H1 (cell line): Measurements from ENCODE around the gene USH1C. TPM values are rescaled to one million over a fixed set of nuclear protein-coding genes. Genes with fewer than 3 reads are reported as not detected.

Source experiments
- CTCF ChIA-PET: fragments of 300-600 bp; sonication (Branson Sonifier 250); formaldehyde crosslinking; loops from one replicate; lab custom pipeline; 2021; ENCODE audit not compliant: partially characterized antibody; lab: Charles Lee
- POLR2A ChIA-PET: fragments of 300-600 bp; sonication (Branson Sonifier 250); formaldehyde crosslinking; loops from one replicate; lab custom pipeline; 2021; ENCODE audit warnings: inconsistent platforms; ENCODE audit not compliant: partially characterized antibody; lab: Charles Lee
- DNase-seq, 2 experiments: peaks; one replicate each; pipeline versions ENCODE4 v3.0.0 to v3.0.0-alpha.2; 2010 to 2022; ENCODE audit warnings: low spot score in 2 of 2, low read depth in 1 of 2, mixed read lengths in 1 of 2
- FAIRE-seq: peaks from 2 replicates; lab custom pipeline; 2011; peaks lifted over from hg19 to GRCh38; lab: Jason Lieb, UNC
- H2AFZ ChIP-seq: 2 replicates; pipeline ENCODE4 v1.8.1; 2012; ENCODE audit warnings: low read length, inconsistent platforms
- H2AK5ac ChIP-seq: 2 replicates; pipeline ENCODE4 v1.6.1; 2013; ENCODE audit warnings: low read depth, low read length
- H2BK120ac ChIP-seq: replicated peaks from 2 replicates; pipeline ENCODE3; 2013; ENCODE audit warnings: low read depth, low read length, inconsistent platforms
- H2BK12ac ChIP-seq: 2 replicates; pipeline ENCODE4 v1.6.1; 2013; ENCODE audit warnings: low read depth, low read length
- H2BK15ac ChIP-seq: 2 replicates; pipeline ENCODE4 v1.6.1; 2013; ENCODE audit warnings: low read length
- H2BK20ac ChIP-seq: 2 replicates; pipeline ENCODE4 v1.6.1; 2013; ENCODE audit warnings: low read length
- H2BK5ac ChIP-seq: 2 replicates; pipeline ENCODE4 v1.6.1; 2013; ENCODE audit warnings: low read depth, low read length
- H3K14ac ChIP-seq: 2 replicates; pipeline ENCODE4 v1.6.1; 2013; ENCODE audit warnings: inconsistent platforms; ENCODE audit not compliant: insufficient read length
- H3K18ac ChIP-seq: 2 replicates; pipeline ENCODE4 v1.6.1; 2013; ENCODE audit warnings: low read length; ENCODE audit errors: extremely low read depth
- H3K23ac ChIP-seq: 2 replicates; pipeline ENCODE4 v1.6.1; 2013; ENCODE audit warnings: inconsistent platforms; ENCODE audit not compliant: insufficient read length
- H3K23me2 ChIP-seq: 2 replicates; pipeline ENCODE4 v1.6.1; 2013; ENCODE audit warnings: low read depth, low read length
- H3K27ac ChIP-seq: 2 replicates; pipeline ENCODE4 v1.6.1; 2011; ENCODE audit warnings: low read depth, low read length, inconsistent platforms
- H3K27me3 ChIP-seq, 4 experiments: replicated peaks in 1 of 4; 1 replicate in 1 of 4; 2 replicates in 3 of 4; pipeline versions ENCODE4 v1.6.1 to v1.8.1; 2011 to 2013; ENCODE audit warnings: low read length in 3 of 4, mild to moderate bottlenecking in 3 of 4, inconsistent platforms in 2 of 4, mixed read lengths in 2 of 4, moderate library complexity in 1 of 4; ENCODE audit not compliant: control insufficient read depth in 3 of 4, insufficient read depth in 3 of 4; ENCODE audit errors: extremely low read depth in 1 of 4
- H3K36me3 ChIP-seq, 4 experiments: 2 replicates each; pipeline versions ENCODE4 v1.6.1 to v1.8.1; 2011 to 2013; ENCODE audit warnings: mild to moderate bottlenecking in 4 of 4, low read length in 3 of 4, moderate library complexity in 2 of 4, control low read depth in 1 of 4, inconsistent platforms in 1 of 4; ENCODE audit not compliant: insufficient read depth in 4 of 4, control insufficient read depth in 2 of 4
- H3K4ac ChIP-seq: replicated peaks from 2 replicates; pipeline ENCODE3; 2013; ENCODE audit warnings: low read length, low read depth, mixed read lengths, inconsistent platforms; ENCODE audit not compliant: insufficient read length
- H3K4me1 ChIP-seq, 4 experiments: replicated peaks in 1 of 4; 1 replicate in 1 of 4; 2 replicates in 3 of 4; pipeline versions ENCODE4 v1.6.1 to v1.8.1; 2011 to 2013; ENCODE audit warnings: low read length in 3 of 4, inconsistent platforms in 2 of 4, mixed read lengths in 1 of 4; ENCODE audit not compliant: insufficient read depth in 4 of 4, control insufficient read depth in 3 of 4
- H3K4me2 ChIP-seq, 2 experiments: 2 replicates each; pipeline versions ENCODE4 v1.6.1 to v1.8.1; 2011 to 2013; ENCODE audit warnings: low read depth in 2 of 2, low read length in 2 of 2, control low read depth in 1 of 2, inconsistent platforms in 1 of 2, mild to moderate bottlenecking in 1 of 2; ENCODE audit not compliant: insufficient read depth in 1 of 2
- H3K4me3 ChIP-seq, 4 experiments: fragments of 200-600, 300-600 bp in 1 of 4; sonication (generic), shearing (Covaris generic), sonication (Bioruptor Twin) in 1 of 4; 2 replicates each; pipeline versions ENCODE4 v1.5.1 to v1.8.1; 2011 to 2016; ENCODE audit warnings: low read length in 4 of 4, low read depth in 3 of 4, control low read depth in 2 of 4, inconsistent platforms in 2 of 4, mild to moderate bottlenecking in 2 of 4, mixed read lengths in 1 of 4, moderate library complexity in 1 of 4; ENCODE audit not compliant: insufficient read depth in 2 of 4; ENCODE audit errors: extremely low read depth in 1 of 4
- H3K56ac ChIP-seq: replicated peaks from 2 replicates; pipeline ENCODE3; 2013; ENCODE audit warnings: low read depth, mild to moderate bottlenecking, mixed read lengths, low read length, inconsistent platforms; ENCODE audit not compliant: insufficient read length
- H3K79me1 ChIP-seq: 2 replicates; pipeline ENCODE4 v1.6.1; 2013; ENCODE audit warnings: low read depth, low read length, control low read depth
- H3K79me2 ChIP-seq, 2 experiments: 2 replicates each; pipeline versions ENCODE4 v1.6.1 to v1.8.1; 2012 to 2013; ENCODE audit warnings: low read length in 2 of 2, mild to moderate bottlenecking in 2 of 2, inconsistent platforms in 1 of 2; ENCODE audit not compliant: insufficient read depth in 2 of 2, control insufficient read depth in 1 of 2
- H3K9ac ChIP-seq, 4 experiments: replicated peaks in 1 of 4; 1 replicate in 1 of 4; 2 replicates in 3 of 4; pipeline versions ENCODE4 v1.6.1 to v1.8.1; 2011 to 2013; ENCODE audit warnings: low read depth in 3 of 4, low read length in 3 of 4, control low read depth in 2 of 4, mild to moderate bottlenecking in 2 of 4, moderate library complexity in 2 of 4, inconsistent platforms in 1 of 4; ENCODE audit errors: extremely low read depth in 1 of 4
- H3K9me3 ChIP-seq, 2 experiments: 2 replicates each; pipeline versions ENCODE4 v1.6.1 to v1.8.1; 2012 to 2013; ENCODE audit warnings: mild to moderate bottlenecking in 2 of 2, moderate library complexity in 2 of 2, control low read depth in 1 of 2, inconsistent platforms in 1 of 2, low read depth in 1 of 2, low read length in 1 of 2, mixed read lengths in 1 of 2; ENCODE audit not compliant: insufficient read depth in 2 of 2
- H4K20me1 ChIP-seq, 2 experiments: replicated peaks in 1 of 2; 2 replicates each; pipeline versions ENCODE3 to v1.8.1; 2011 to 2013; ENCODE audit warnings: inconsistent platforms in 2 of 2, low read length in 2 of 2, mild to moderate bottlenecking in 1 of 2; ENCODE audit not compliant: insufficient read depth in 2 of 2, control insufficient read depth in 1 of 2
- H4K5ac ChIP-seq: 2 replicates; pipeline ENCODE4 v1.6.1; 2013; ENCODE audit warnings: low read length, low read depth, mixed read lengths, inconsistent platforms; ENCODE audit not compliant: insufficient read length
- H4K8ac ChIP-seq: 2 replicates; pipeline ENCODE4 v1.8.0; 2013; ENCODE audit warnings: mild to moderate bottlenecking, moderate library complexity, low read length, inconsistent platforms; ENCODE audit not compliant: insufficient read depth; ENCODE audit errors: extremely low read depth
- H4K91ac ChIP-seq: replicated peaks from 2 replicates; pipeline ENCODE3; 2013; ENCODE audit warnings: low read length, mixed read lengths, inconsistent platforms; ENCODE audit not compliant: insufficient read length
- CBX8 ChIP-seq: fragments of 300-800, 300-1000 bp; sonication (generic); IDR thresholded peaks from 2 replicates; pipeline ENCODE4 v1.7.1; 2016; ENCODE audit warnings: low read depth, low read length, borderline replicate concordance
- CEBPB ChIP-seq: IDR thresholded peaks from 2 replicates; pipeline ENCODE4 v1.6.1; 2012; ENCODE audit warnings: low read depth, low read length
- CHD1 ChIP-seq: IDR thresholded peaks from 2 replicates; pipeline ENCODE4 v1.6.1; 2012; ENCODE audit warnings: low read depth, low read length, improper control_type of control experiment
- CREB1 ChIP-seq: IDR thresholded peaks from 2 replicates; pipeline ENCODE4 v1.6.1; 2012; ENCODE audit warnings: inconsistent platforms
- CTBP2 ChIP-seq: IDR thresholded peaks from 2 replicates; pipeline ENCODE4 v1.7.0; 2011; ENCODE audit warnings: borderline replicate concordance, mild to moderate bottlenecking, moderate library complexity, mixed read lengths, low read length; ENCODE audit not compliant: insufficient read depth, insufficient read length
- EP300 ChIP-seq, 2 experiments: IDR thresholded peaks; 1 replicate in 1 of 2; 2 replicates in 1 of 2; pipeline ENCODE4 v1.6.1; 2011 to 2012; ENCODE audit warnings: low read depth in 2 of 2, low read length in 2 of 2, mild to moderate bottlenecking in 2 of 2, borderline replicate concordance in 1 of 2, inconsistent platforms in 1 of 2, moderate library complexity in 1 of 2
- POU5F1 ChIP-seq: IDR thresholded peaks from 2 replicates; pipeline ENCODE4 v1.6.1; 2011; ENCODE audit warnings: low read depth, mild to moderate bottlenecking, low read length, moderate library complexity
- SAP30 ChIP-seq: fragments of 300-600 bp; sonication (generic); IDR thresholded peaks from 2 replicates; pipeline ENCODE4 v1.7.1; 2012; ENCODE audit warnings: low read length, moderate library complexity, mild to moderate bottlenecking, inconsistent platforms; ENCODE audit not compliant: insufficient read depth, insufficient replicate concordance
- SIN3A ChIP-seq, 2 experiments: IDR thresholded peaks in 1 of 2; conservative IDR thresholded peaks in 1 of 2; 2 replicates each; pipeline ENCODE4 v1.6.1; 2011 to 2012; ENCODE audit warnings: low read length in 2 of 2, improper control_type of control experiment in 1 of 2, low read depth in 1 of 2, mild to moderate bottlenecking in 1 of 2
- SP2 ChIP-seq: IDR thresholded peaks from 2 replicates; pipeline ENCODE4 v1.6.1; 2012; ENCODE audit warnings: mild to moderate bottlenecking, low read length, inconsistent platforms
- SRF ChIP-seq: IDR thresholded peaks from 2 replicates; pipeline ENCODE4 v1.6.1; 2011; ENCODE audit warnings: mild to moderate bottlenecking, low read depth, low read length, moderate library complexity
- TEAD4 ChIP-seq: IDR thresholded peaks from 2 replicates; pipeline ENCODE4 v1.6.1; 2012; ENCODE audit warnings: low read depth, low read length, inconsistent platforms, mixed read lengths
- WGBS, 2 experiments: shearing (Covaris generic) in 1 of 2; methylation state at CpG; one replicate each; pipeline versions ENCODE4 v1.1.6 to v1.1.7; 2013 to 2015; ENCODE audit warnings: low lambda C conversion rate in 2 of 2, mixed read lengths in 2 of 2, inconsistent platforms in 1 of 2, low coverage in 1 of 2, missing lambda C conversion rate in 1 of 2; ENCODE audit not compliant: insufficient replicate concordance in 2 of 2, insufficient coverage in 1 of 2, insufficient read length in 1 of 2; ENCODE audit errors: extremely low coverage in 1 of 2, missing lambda C conversion rate in 1 of 2; 5-methylcytosine and 5-hydroxymethylcytosine counted together
- polyA plus RNA-seq, 7 experiments: library from polyadenylated mRNA; depleted of rRNA in 3 of 7; stranded (reverse) in 5 of 7; unstranded in 2 of 7; fragments of >200 nt in 5 of 7; fragments of 200-250 nt in 2 of 7; gene quantifications; 1 replicate in 5 of 7; 2 replicates in 1 of 7; 4 replicates in 1 of 7; pipeline versions ENCODE4 v1.2.1 to v1.2.3, GENCODE V29; 2011 to 2013; ENCODE audit warnings: missing spikeins in 2 of 7, mixed read lengths in 2 of 7
- total RNA-seq: library from RNA; stranded (reverse); fragmentation: NEBNext Ultra II Directional; extraction: Animal tissue kit (Norgen Biotek cat#: 25700); gene quantifications from 2 replicates; pipeline ENCODE4 v1.2.1, GENCODE V29; 2021

Gene USH1C
- total and polyA plus RNA-seq, 2 of the 8 experiments (the other 6 are each of a cell fraction or from before 2014, with no cell fraction given) = 1.3 to 1.6 TPM

- Histone ChIP-seq H3K4me2 (peak overlapping the region; percentile 24 to 37; a peak in 3 of 4 replicates), H3K79me1 (no peaks in the 10 kb centered on the region), H3K79me2 (no peaks in the 10 kb centered on the region), H3K27ac (no peak overlapping the region), H3K36me3 (no peaks in the 10 kb centered on the region), H4K8ac (no peak overlapping the region), H4K91ac (no peak overlapping the region), H4K20me1 (no peaks in the 10 kb centered on the region), H2AFZ (no peak overlapping the region), H2BK20ac (no peak overlapping the region), H3K4ac (no peak overlapping the region), H3K27me3 (no peaks in the 10 kb centered on the region), H3K9me3 (peaks cover 0 to 2% of the 10 kb centered on the region in 2 experiments; a peak in 2 of 4 replicates), H2BK12ac (no peak overlapping the region), H3K9ac (no peak overlapping the region), H4K5ac (no peak overlapping the region), H3K56ac (no peak overlapping the region), H2AK5ac (no peak overlapping the region), H2BK120ac (no peak overlapping the region), H2BK5ac (no peak overlapping the region), H3K23ac (no peak overlapping the region), H3K23me2 (no peaks in the 10 kb centered on the region), H3K14ac (no peak overlapping the region), H3K18ac (no peak overlapping the region), H3K4me3 (no peak overlapping the region; a peak in 1 of 8 replicates), H3K4me1 (peaks cover 4 to 12% (median 9%) of the 10 kb centered on the region in 4 experiments; a peak in 6 of 7 replicates), H2BK15ac (no peak overlapping the region)
- ChIA-PET POLR2A (no interaction called here), CTCF (interaction anchor here (0.7 to 2.4 kb wide), 17 partner anchors 9 to 263 kb away, joined by 3 to 8 read pairs (median 3); partner anchors contain the start of gene ABCC8)
- WGBS, 2 experiments = 69% methylated on average over 8 of the region's 8 CpGs; no CpG with 5 or more reads in 1 of the 2 experiments
- TF ChIP-seq SP2 = no peak
- no peak for TF ChIP-seq CREB1
- no peak for TF ChIP-seq CEBPB
- no peak for TF ChIP-seq CTBP2
- TF ChIP-seq CBX8 = no peak
- no peak for TF ChIP-seq CHD1
- TF ChIP-seq TEAD4 = no peak
- TF ChIP-seq EP300 (IDR thresholded peaks at IDR 0.05; ENCODE audit: borderline replicate concordance in 1 of 2, low read depth in 2 of 2, low read length in 2 of 2) = no peak
- no peak for TF ChIP-seq SIN3A (conservative IDR thresholded peaks at IDR 0.05 in 1 of 2, IDR thresholded peaks at IDR 0.05 in 1 of 2; ENCODE audit: low read depth in 1 of 2, low read length in 2 of 2)
- no peak for TF ChIP-seq SRF
- no peak; the same call in 1 of the 2 replicates for TF ChIP-seq POU5F1
- no peak for TF ChIP-seq SAP30
- FAIRE-seq (no peak), DNase-seq (no peak)
These were observed 86.6 kb downstream of the USH1C start for GRCh38 chr11:17457396-17458173.
